H9 (cell line): ENCODE data around the gene OAS2. TPM values are rescaled to one million over a fixed set of nuclear protein-coding genes. Genes with fewer than 3 reads are reported as not detected.

Source experiments
- DNase-seq: peaks from one replicate; pipeline ENCODE4 v3.0.0-alpha.2; 2017
- H2AFZ ChIP-seq: one replicate; pipeline ENCODE4 v1.6.1; 2013; ENCODE audit warnings: mild to moderate bottlenecking, low read length, control low read depth, moderate library complexity
- H2AK5ac ChIP-seq: 2 replicates; pipeline ENCODE4 v1.6.1; 2013; ENCODE audit warnings: low read length, control low read depth, mixed read lengths; ENCODE audit not compliant: insufficient read length
- H2BK120ac ChIP-seq: one replicate; pipeline ENCODE4 v1.6.1; 2013; ENCODE audit warnings: low read depth, mild to moderate bottlenecking, low read length, control low read depth, inconsistent platforms; ENCODE audit not compliant: poor library complexity, severe bottlenecking
- H2BK12ac ChIP-seq: 2 replicates; pipeline ENCODE4 v1.6.1; 2013; ENCODE audit warnings: low read length, control low read depth, mixed read lengths, low read depth; ENCODE audit not compliant: insufficient read length
- H2BK15ac ChIP-seq: 2 replicates; pipeline ENCODE4 v1.6.1; 2013; ENCODE audit warnings: low read depth, low read length, control low read depth
- H2BK20ac ChIP-seq: one replicate; pipeline ENCODE4 v1.6.1; 2013; ENCODE audit warnings: low read depth, mild to moderate bottlenecking, low read length, control low read depth, inconsistent platforms; ENCODE audit not compliant: poor library complexity, severe bottlenecking
- H2BK5ac ChIP-seq: 2 replicates; pipeline ENCODE4 v1.6.1; 2013; ENCODE audit warnings: low read length, control low read depth, mixed read lengths; ENCODE audit not compliant: insufficient read length
- H3K14ac ChIP-seq: 2 replicates; pipeline ENCODE4 v1.6.1; 2013; ENCODE audit warnings: low read length, control low read depth; ENCODE audit not compliant: insufficient read depth
- H3K18ac ChIP-seq: 2 replicates; pipeline ENCODE4 v1.6.1; 2013; ENCODE audit warnings: low read depth, mild to moderate bottlenecking, mixed read lengths, low read length, control low read depth; ENCODE audit not compliant: insufficient read length
- H3K23ac ChIP-seq: 2 replicates; pipeline ENCODE4 v1.6.1; 2013; ENCODE audit warnings: low read length, control low read depth, mixed read lengths, low read depth; ENCODE audit not compliant: insufficient read length
- H3K23me2 ChIP-seq: 2 replicates; pipeline ENCODE4 v1.6.1; 2013; ENCODE audit warnings: low read depth, mild to moderate bottlenecking, mixed read lengths, low read length, control low read depth; ENCODE audit not compliant: insufficient read length, poor library complexity, severe bottlenecking
- H3K27ac ChIP-seq: 2 replicates; pipeline ENCODE4 v1.5.1; 2013; ENCODE audit warnings: low read length, control low read depth, mixed read lengths, low read depth; ENCODE audit not compliant: insufficient read length
- H3K27me3 ChIP-seq: 2 replicates; pipeline ENCODE4 v1.6.1; 2013; ENCODE audit warnings: low read length, control low read depth, inconsistent platforms; ENCODE audit not compliant: insufficient read depth
- H3K4ac ChIP-seq: 2 replicates; pipeline ENCODE4 v1.6.1; 2013; ENCODE audit warnings: low read depth, mild to moderate bottlenecking, control low read depth, inconsistent platforms, low read length, moderate library complexity
- H3K4me1 ChIP-seq: 2 replicates; pipeline ENCODE4 v1.6.1; 2013; ENCODE audit warnings: low read length, control low read depth, inconsistent platforms; ENCODE audit not compliant: insufficient read depth
- H3K4me2 ChIP-seq: 2 replicates; pipeline ENCODE4 v1.6.1; 2013; ENCODE audit warnings: low read length, control low read depth, mixed read lengths; ENCODE audit not compliant: insufficient read length, insufficient read depth
- H3K56ac ChIP-seq: 2 replicates; pipeline ENCODE4 v1.6.1; 2013; ENCODE audit warnings: low read depth, mild to moderate bottlenecking, mixed read lengths, low read length, control low read depth; ENCODE audit not compliant: insufficient read length
- H3K79me1 ChIP-seq: 2 replicates; pipeline ENCODE4 v1.6.1; 2013; ENCODE audit warnings: low read depth, mild to moderate bottlenecking, moderate library complexity, low read length, control low read depth, inconsistent platforms; ENCODE audit not compliant: insufficient read depth, poor library complexity, severe bottlenecking
- H3K79me2 ChIP-seq: 2 replicates; pipeline ENCODE4 v1.6.1; 2013; ENCODE audit warnings: low read length, control low read depth, inconsistent platforms; ENCODE audit not compliant: insufficient read depth
- H3K9ac ChIP-seq: 2 replicates; pipeline ENCODE4 v1.6.1; 2013; ENCODE audit warnings: low read length, control low read depth, mixed read lengths; ENCODE audit not compliant: insufficient read length; ENCODE audit errors: extremely low read depth
- H3K9me3 ChIP-seq: one replicate; pipeline ENCODE4 v1.6.1; 2013; ENCODE audit warnings: low read depth, low read length, inconsistent platforms; ENCODE audit not compliant: control insufficient read depth
- H3T11ph ChIP-seq: one replicate; pipeline ENCODE4 v1.6.1; 2013; ENCODE audit warnings: mild to moderate bottlenecking, low read length, control low read depth, inconsistent platforms
- H4K20me1 ChIP-seq: one replicate; pipeline ENCODE4 v1.6.1; 2013; ENCODE audit not compliant: control insufficient read depth, insufficient read length, insufficient read depth
- H4K5ac ChIP-seq: 2 replicates; pipeline ENCODE4 v1.6.1; 2013; ENCODE audit warnings: low read depth, mild to moderate bottlenecking, mixed read lengths, low read length, control low read depth; ENCODE audit not compliant: insufficient read length
- H4K8ac ChIP-seq: replicated peaks from 2 replicates; pipeline ENCODE4 v1.6.1; 2013; ENCODE audit warnings: low read length, control low read depth, mixed read lengths, low read depth; ENCODE audit not compliant: insufficient read length
- H4K91ac ChIP-seq: 2 replicates; pipeline ENCODE4 v1.6.1; 2013; ENCODE audit warnings: low read depth, mild to moderate bottlenecking, moderate library complexity, mixed read lengths, low read length, control low read depth; ENCODE audit not compliant: insufficient read length
- H3K27ac Mint-ChIP-seq, 3 experiments: 2 replicates in 2 of 3; 3 replicates in 1 of 3; pipeline ENCODE4 v1.8.0; 2020 to 2021; ENCODE audit warnings: mixed read lengths in 3 of 3, mild to moderate bottlenecking in 1 of 3, moderate library complexity in 1 of 3
- H3K27me3 Mint-ChIP-seq: 2 replicates; pipeline ENCODE4 v1.8.0; 2021; ENCODE audit warnings: low read depth, mild to moderate bottlenecking, moderate library complexity, mixed read lengths
- H3K36me3 Mint-ChIP-seq, 3 experiments: 2 replicates in 2 of 3; 3 replicates in 1 of 3; pipeline ENCODE4 v1.8.0; 2020 to 2021; ENCODE audit warnings: low read depth in 3 of 3, mixed read lengths in 3 of 3; ENCODE audit not compliant: insufficient read depth in 1 of 3
- H3K4me1 Mint-ChIP-seq, 2 experiments: 2 replicates each; pipeline ENCODE4 v1.8.0; 2020; ENCODE audit warnings: mixed read lengths in 2 of 2
- H3K4me3 Mint-ChIP-seq, 2 experiments: 2 replicates in 1 of 2; 3 replicates in 1 of 2; pipeline ENCODE4 v1.8.0; 2020 to 2021; ENCODE audit warnings: mild to moderate bottlenecking in 2 of 2, mixed read lengths in 2 of 2, moderate library complexity in 1 of 2
- H3K9me3 Mint-ChIP-seq, 2 experiments: 2 replicates in 1 of 2; 3 replicates in 1 of 2; pipeline ENCODE4 v1.8.0; 2020; ENCODE audit warnings: mild to moderate bottlenecking in 2 of 2, mixed read lengths in 2 of 2, moderate library complexity in 1 of 2
- CTCF ChIP-seq: fragments of 200-600 bp; sonication (generic); conservative IDR thresholded peaks from 3 replicates; pipeline ENCODE4 v1.8.0; 2021; ENCODE audit warnings: antibody characterized with exemption, mild to moderate bottlenecking
- WGBS: extraction: QIAGEN DNeasy Blood & Tissue Kit; methylation state at CpG from one replicate; pipeline ENCODE4 v1.1.7; 2013; ENCODE audit warnings: missing lambda C conversion rate, low lambda C conversion rate, mixed read lengths; ENCODE audit not compliant: insufficient read length; ENCODE audit errors: extremely low coverage; 5-methylcytosine and 5-hydroxymethylcytosine counted together
- total RNA-seq: library from RNA; stranded (reverse); gene quantifications from 2 replicates; pipeline ENCODE4 v1.2.1, GENCODE V29; 2021

The OAS2 gene
- total RNA-seq, 1 experiment from 2014 or later = not detected

- no peak overlapping the region for H2AFZ ChIP-seq
- H4K91ac ChIP-seq = no peak overlapping the region
- H3K27ac ChIP-seq = no peak overlapping the region
- no peaks in the 10 kb centered on the region for H3K9me3 ChIP-seq
- H3K9me3 Mint-ChIP-seq = peaks cover 3 to 6% of the 10 kb centered on the region in 2 experiments; a peak in 3 of 5 replicates
- peaks cover 15 to 25% of the 10 kb centered on the region in 2 experiments for H3K4me1 Mint-ChIP-seq
- no peak overlapping the region for H2BK5ac ChIP-seq
- H3K4me2 ChIP-seq = no peak overlapping the region
- no peak overlapping the region for H4K8ac ChIP-seq
- H3K4me1 ChIP-seq = no peaks in the 10 kb centered on the region
- H3K79me2 ChIP-seq = no peaks in the 10 kb centered on the region
- H3K27ac Mint-ChIP-seq = no peak overlapping the region
- no peaks in the 10 kb centered on the region for H3K23me2 ChIP-seq
- H2BK12ac ChIP-seq = no peak overlapping the region
- H4K20me1 ChIP-seq = no peaks in the 10 kb centered on the region
- H2BK20ac ChIP-seq = no peak overlapping the region
- H3K18ac ChIP-seq = no peak overlapping the region
- no peak overlapping the region for H3K4me3 Mint-ChIP-seq
- H3K79me1 ChIP-seq = no peaks in the 10 kb centered on the region
- H3K27me3 ChIP-seq = no peaks in the 10 kb centered on the region
- peaks cover 0 to 5% (median 0%) of the 10 kb centered on the region in 3 experiments; a peak in 2 of 7 replicates for H3K36me3 Mint-ChIP-seq
- H3K14ac ChIP-seq = no peak overlapping the region
- H3K27me3 Mint-ChIP-seq = peaks cover 15% of the 10 kb centered on the region
- H2BK120ac ChIP-seq = no peak overlapping the region
- H2AK5ac ChIP-seq = no peak overlapping the region
- no peak overlapping the region for H4K5ac ChIP-seq
- DNase-seq = peak; percentile 80
- H2BK15ac ChIP-seq = no peak overlapping the region
- H3T11ph ChIP-seq = no peak overlapping the region
- H3K23ac ChIP-seq = no peak overlapping the region
- no peak overlapping the region for H3K4ac ChIP-seq
- peak; percentile 100 for TF ChIP-seq CTCF
- H3K9ac ChIP-seq = no peak overlapping the region
- no CpG with 5 or more reads among the region's 2 CpGs for WGBS
- H3K56ac ChIP-seq = no peak overlapping the region
These were observed 14.5 kb downstream of the OAS2 start for GRCh38 chr12:112992541-112993398.
